Lung (tissue), 12 donors: ENCODE results near the gene INCA1. TPM values are rescaled to one million over a fixed set of nuclear protein-coding genes. Genes with fewer than 3 reads are reported as not detected.

Experiments
- ATAC-seq: fragments of 200-7000 bp; cut with Tn5 transposase; one replicate; pipeline ENCODE4 v1.9.1; 2020; ENCODE audit warnings: moderate number of reproducible peaks; ENCODE audit not compliant: insufficient read depth, low FRiP score
- DNase-seq, 3 donors: peaks; one replicate each; pipeline ENCODE4 v3.0.0-alpha.2; 2013 to 2017
- H3K27ac ChIP-seq, 2 donors: one replicate each; pipeline ENCODE4 v1.5.1; 2013; ENCODE audit warnings: mild to moderate bottlenecking in 2 of 2, moderate library complexity in 2 of 2, control low read depth in 1 of 2, inconsistent platforms in 1 of 2, low read depth in 1 of 2, low read length in 1 of 2
- H3K27me3 ChIP-seq, 3 donors: one replicate each; pipeline ENCODE4 v1.5.1; 2013; ENCODE audit warnings: low read length in 2 of 3; ENCODE audit not compliant: control insufficient read depth in 3 of 3, insufficient read depth in 3 of 3
- H3K36me3 ChIP-seq, 4 donors: one replicate each; pipeline ENCODE4 v1.5.1; 2013; ENCODE audit warnings: low read length in 4 of 4, mild to moderate bottlenecking in 1 of 4, moderate library complexity in 1 of 4; ENCODE audit not compliant: control insufficient read depth in 4 of 4, insufficient read depth in 4 of 4
- H3K4me1 ChIP-seq, 5 donors: one replicate each; pipeline ENCODE4 v1.5.1; 2013; ENCODE audit warnings: low read length in 5 of 5, mild to moderate bottlenecking in 2 of 5, moderate library complexity in 1 of 5; ENCODE audit not compliant: control insufficient read depth in 5 of 5, insufficient read depth in 5 of 5
- H3K4me3 ChIP-seq: one replicate; pipeline ENCODE4 v1.5.1; 2013; ENCODE audit warnings: mild to moderate bottlenecking, control low read depth, moderate library complexity
- H3K9ac ChIP-seq, 2 donors: one replicate each; pipeline ENCODE4 v1.5.1; 2013; ENCODE audit warnings: low read length in 2 of 2, control low read depth in 1 of 2; ENCODE audit not compliant: insufficient read depth in 1 of 2
- H3K9me3 ChIP-seq, 4 donors: one replicate each; pipeline ENCODE4 v1.5.1; 2013; ENCODE audit warnings: low read length in 3 of 4, mild to moderate bottlenecking in 1 of 4, moderate library complexity in 1 of 4; ENCODE audit not compliant: control insufficient read depth in 4 of 4, insufficient read depth in 3 of 4
- WGBS, 2 donors: extraction: QIAGEN DNeasy Blood & Tissue Kit; methylation state at CpG; one replicate each; pipeline ENCODE4 v1.1.7; 2013; 5-methylcytosine and 5-hydroxymethylcytosine counted together
- polyA plus RNA-seq, 2 donors: library from polyadenylated mRNA; stranded (reverse); fragments of 200-250 nt; gene quantifications; one replicate each; pipeline ENCODE4 v1.2.1, GENCODE V29; 2013
- total RNA-seq, 2 donors: library from RNA; depleted of rRNA in 1 of 2; stranded (reverse); fragments of >200 nt in 1 of 2; gene quantifications; one replicate each; pipeline ENCODE4 v1.2.1, GENCODE V29; 2014 to 2021
- TF ChIP-seq, protein P1 (sequence below): IDR thresholded peaks from 2 replicates; pipeline ENCODE4 v1.5.1; 2012; ENCODE audit warnings: mild to moderate bottlenecking; ENCODE audit errors: control extremely low read depth, extremely low read depth
- donor health status: control.
- donor health status: control.
- donor health status: Bipolar disorder and iron deficiency.
- donor health status: healthy.
- donor health status: DM: yes; HTN: yes; CAD: no.

The INCA1 gene
- total and polyA plus RNA-seq, 4 donors: 0.89 to 3.4 (median 1.9) TPM

GRCh38 chr17:4987767-4988567 is 9.4 kb downstream of the INCA1 start:
- peak overlapping the region; percentile 42 to 79 for H3K9ac ChIP-seq
- peak in 1 of 3 donors; percentile 33 for DNase-seq

DNA sequence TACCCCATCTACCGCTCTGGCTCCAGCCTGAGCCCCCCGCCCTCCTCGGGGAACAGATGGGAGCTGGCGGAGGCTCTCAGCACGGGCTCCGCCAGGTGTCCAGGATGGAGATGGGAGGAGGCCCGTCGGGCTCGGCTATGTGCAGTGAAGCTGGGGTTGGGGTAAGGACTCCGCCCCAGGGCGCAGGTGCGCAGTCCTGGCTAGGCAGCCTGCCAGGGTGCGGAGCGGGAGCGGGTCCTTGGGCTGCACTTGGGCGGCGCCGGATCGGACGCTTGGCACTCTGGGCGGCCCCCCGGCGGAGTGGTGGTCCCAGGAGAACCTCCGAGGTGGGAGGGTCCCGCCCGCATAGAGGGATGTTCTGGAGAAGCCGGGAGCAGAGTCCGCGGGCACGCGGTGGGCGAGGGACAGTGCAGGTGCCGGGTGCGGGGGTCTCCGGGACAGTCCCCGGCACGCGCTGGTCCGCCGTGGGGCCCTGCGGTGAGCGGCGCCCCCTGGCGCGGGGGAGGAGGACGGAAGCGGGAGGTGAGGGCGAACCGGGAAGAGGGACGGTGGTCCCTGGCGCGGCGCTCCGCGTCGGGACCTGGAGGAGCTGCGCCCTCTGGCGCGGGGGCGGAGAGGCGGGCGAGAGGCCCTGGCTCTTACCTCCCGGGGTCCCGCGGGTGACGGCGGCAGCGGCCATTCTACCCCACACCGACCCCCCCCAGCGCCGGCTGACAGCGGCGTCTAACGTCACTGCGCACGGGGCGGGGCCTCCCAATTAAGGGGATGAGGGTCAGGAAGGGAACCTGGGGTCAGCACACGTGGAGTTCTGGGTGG is 10.2 kb downstream of the INCA1 start, which contains the start of gene CAMTA2:
CAMTA2 (minus strand) TSS at position 725 of the 816 bp plus-strand sequence. CDS start 1,453 bp downstream, outside the sequence.
- Histone ChIP-seq H3K27me3 (no peaks in the 10 kb centered on the region), H3K36me3 (peaks cover 3 to 9% (median 5%) of the 10 kb centered on the region in 4 donors), H3K4me1 (peaks cover 8 to 22% (median 14%) of the 10 kb centered on the region in 5 donors), H3K4me3 (peak within 1 kb of the TSS; percentile 87), H3K9me3 (no peaks in the 10 kb centered on the region), H3K9ac (peak within 1 kb of the TSS; percentile 42 to 79), H3K27ac (peak within 1 kb of the TSS; percentile 91 to 96)
- WGBS, 2 donors: 1% methylated on average over 63 to 78 of the region's 78 CpGs
- TF ChIP-seq, protein P1, sequence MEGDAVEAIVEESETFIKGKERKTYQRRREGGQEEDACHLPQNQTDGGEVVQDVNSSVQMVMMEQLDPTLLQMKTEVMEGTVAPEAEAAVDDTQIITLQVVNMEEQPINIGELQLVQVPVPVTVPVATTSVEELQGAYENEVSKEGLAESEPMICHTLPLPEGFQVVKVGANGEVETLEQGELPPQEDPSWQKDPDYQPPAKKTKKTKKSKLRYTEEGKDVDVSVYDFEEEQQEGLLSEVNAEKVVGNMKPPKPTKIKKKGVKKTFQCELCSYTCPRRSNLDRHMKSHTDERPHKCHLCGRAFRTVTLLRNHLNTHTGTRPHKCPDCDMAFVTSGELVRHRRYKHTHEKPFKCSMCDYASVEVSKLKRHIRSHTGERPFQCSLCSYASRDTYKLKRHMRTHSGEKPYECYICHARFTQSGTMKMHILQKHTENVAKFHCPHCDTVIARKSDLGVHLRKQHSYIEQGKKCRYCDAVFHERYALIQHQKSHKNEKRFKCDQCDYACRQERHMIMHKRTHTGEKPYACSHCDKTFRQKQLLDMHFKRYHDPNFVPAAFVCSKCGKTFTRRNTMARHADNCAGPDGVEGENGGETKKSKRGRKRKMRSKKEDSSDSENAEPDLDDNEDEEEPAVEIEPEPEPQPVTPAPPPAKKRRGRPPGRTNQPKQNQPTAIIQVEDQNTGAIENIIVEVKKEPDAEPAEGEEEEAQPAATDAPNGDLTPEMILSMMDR: peak; percentile 31
- ATAC-seq (peak; percentile 88), DNase-seq (peak; percentile 78 to 86 (median 82))

More at GRCh38 chr17:4987767-4988567, 9.4 kb downstream of the INCA1 start:
- whole genome bisulfite sequencing, 2 donors: 2 to 3% methylated on average over 30 of the region's 30 CpGs
- Histone ChIP-seq H3K36me3 (peaks cover 0 to under 1% (median 0%) of the 10 kb centered on the region in 4 donors), H3K27me3 (no peaks in the 10 kb centered on the region), H3K4me1 (peaks cover 8 to 22% (median 14%) of the 10 kb centered on the region in 5 donors), H3K27ac (peak overlapping the region; percentile 91 to 96), H3K4me3 (peak overlapping the region; percentile 87), H3K9me3 (no peaks in the 10 kb centered on the region)
- no peak for ATAC-seq
- TF ChIP-seq, protein P1: no peak

DNA sequence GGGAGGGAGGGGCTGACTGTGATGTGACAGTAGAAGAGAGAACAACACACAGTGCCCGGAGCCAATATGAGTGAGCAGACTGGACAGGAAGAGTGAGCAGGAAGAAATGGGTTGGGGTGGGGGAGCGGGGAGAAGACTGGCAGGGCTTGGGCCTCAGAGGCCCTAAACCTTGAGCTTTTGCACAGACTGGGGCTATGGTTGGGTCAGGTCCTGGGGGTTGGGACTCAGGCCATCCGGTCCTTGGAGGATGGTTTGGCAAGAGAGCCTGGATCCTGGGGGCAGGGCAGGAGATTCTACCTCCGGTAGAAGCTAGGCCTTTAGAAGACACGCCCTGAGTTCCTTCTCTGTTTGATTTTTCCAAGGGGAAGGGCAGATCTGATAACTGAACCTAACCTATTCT is 10.9 kb downstream of the INCA1 start:
- Histone ChIP-seq H3K9ac (peak overlapping the region in 1 of 2 donors; percentile 42), H3K36me3 (peaks cover 3 to 9% (median 5%) of the 10 kb centered on the region in 4 donors), H3K9me3 (no peaks in the 10 kb centered on the region), H3K27ac (peak overlapping the region; percentile 91 to 96), H3K27me3 (no peaks in the 10 kb centered on the region), H3K4me3 (peak overlapping the region; percentile 87), H3K4me1 (peaks cover 8 to 22% (median 14%) of the 10 kb centered on the region in 5 donors)
- TF ChIP-seq, protein P1: no peak
- ATAC-seq (peak; percentile 7), DNase-seq (no peak)
- 26 to 30% methylated on average over 5 of the region's 5 CpGs for WGBS, 2 donors
